Ishikawa (cell line): ENCODE data around the gene NUDT13.

ENCODE experiments used
- CEBPB ChIP-seq: IDR thresholded peaks from 2 replicates; pipeline ENCODE4 v1.6.1; 2012
- CREB1 ChIP-seq: IDR thresholded peaks from 2 replicates; pipeline ENCODE4 v1.6.1; 2012; ENCODE audit warnings: low read depth
- EP300 ChIP-seq: IDR thresholded peaks from 2 replicates; pipeline ENCODE4 v1.6.1; 2012; ENCODE audit warnings: borderline replicate concordance
- FOXM1 ChIP-seq: IDR thresholded peaks from 2 replicates; pipeline ENCODE4 v1.6.1; 2012; ENCODE audit warnings: low read depth, borderline replicate concordance
- NFIC ChIP-seq: IDR thresholded peaks from 2 replicates; pipeline ENCODE4 v1.6.1; 2012
- RAD21 ChIP-seq: IDR thresholded peaks from 2 replicates; pipeline ENCODE4 v1.6.1; 2012; ENCODE audit warnings: low read depth
- REST ChIP-seq: IDR thresholded peaks from 2 replicates; pipeline ENCODE4 v1.6.1; 2012; ENCODE audit warnings: low read depth, mild to moderate bottlenecking
- TAF1 ChIP-seq: IDR thresholded peaks from 2 replicates; pipeline ENCODE4 v1.6.1; 2012; ENCODE audit warnings: low read depth, mild to moderate bottlenecking
- TCF12 ChIP-seq: IDR thresholded peaks from 2 replicates; pipeline ENCODE4 v1.6.1; 2012; ENCODE audit warnings: low read depth
- TEAD4 ChIP-seq: IDR thresholded peaks from 2 replicates; pipeline ENCODE4 v1.6.1; 2012
- YY1 ChIP-seq: IDR thresholded peaks from 2 replicates; pipeline ENCODE4 v1.6.1; 2012; ENCODE audit warnings: low read depth
- ZBTB7A ChIP-seq: IDR thresholded peaks from 2 replicates; pipeline ENCODE4 v1.6.1; 2012; ENCODE audit warnings: low read depth
- TF ChIP-seq, protein P1 (sequence below): IDR thresholded peaks from 2 replicates; pipeline ENCODE4 v1.6.1; 2012
- TF ChIP-seq, protein P2 (sequence below): IDR thresholded peaks from 2 replicates; pipeline ENCODE4 v1.6.1; 2012

- TF ChIP-seq TEAD4, result no peak
- TF ChIP-seq CEBPB, result no peak
- TF ChIP-seq EP300, result no peak
- no peak for TF ChIP-seq ZBTB7A
- TF ChIP-seq TAF1, result no peak
- no peak for TF ChIP-seq TCF12
- TF ChIP-seq REST, result no peak
- TF ChIP-seq FOXM1, result no peak
- no peak for TF ChIP-seq RAD21
- TF ChIP-seq, protein P1, sequence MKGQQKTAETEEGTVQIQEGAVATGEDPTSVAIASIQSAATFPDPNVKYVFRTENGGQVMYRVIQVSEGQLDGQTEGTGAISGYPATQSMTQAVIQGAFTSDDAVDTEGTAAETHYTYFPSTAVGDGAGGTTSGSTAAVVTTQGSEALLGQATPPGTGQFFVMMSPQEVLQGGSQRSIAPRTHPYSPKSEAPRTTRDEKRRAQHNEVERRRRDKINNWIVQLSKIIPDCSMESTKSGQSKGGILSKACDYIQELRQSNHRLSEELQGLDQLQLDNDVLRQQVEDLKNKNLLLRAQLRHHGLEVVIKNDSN, result no peak
- TF ChIP-seq NFIC, result no peak
- TF ChIP-seq, protein P2, sequence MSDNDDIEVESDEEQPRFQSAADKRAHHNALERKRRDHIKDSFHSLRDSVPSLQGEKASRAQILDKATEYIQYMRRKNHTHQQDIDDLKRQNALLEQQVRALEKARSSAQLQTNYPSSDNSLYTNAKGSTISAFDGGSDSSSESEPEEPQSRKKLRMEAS, result no peak
- TF ChIP-seq CREB1, result no peak
- TF ChIP-seq YY1, result no peak
Measured at GRCh38 chr10:73134727-73135126, 24.5 kb downstream of the NUDT13 start.
